C4-2B (cell line): ENCODE results near the gene SSR1.

ENCODE experiments used
- ZFX ChIP-seq: fragments of 450-650 bp; IDR thresholded peaks from 2 replicates; pipeline ENCODE4 v1.6.1; 2017
- TF ChIP-seq, protein P1 (sequence below): fragments of 450-650 bp; conservative IDR thresholded peaks from 2 replicates; pipeline ENCODE4 v1.5.1; 2017; ENCODE audit warnings: mild to moderate bottlenecking

GRCh38 chr6:7238900-7239589 is 74.0 kb downstream of the SSR1 start:
- TF ChIP-seq ZFX, result no peak
- TF ChIP-seq, protein P1, sequence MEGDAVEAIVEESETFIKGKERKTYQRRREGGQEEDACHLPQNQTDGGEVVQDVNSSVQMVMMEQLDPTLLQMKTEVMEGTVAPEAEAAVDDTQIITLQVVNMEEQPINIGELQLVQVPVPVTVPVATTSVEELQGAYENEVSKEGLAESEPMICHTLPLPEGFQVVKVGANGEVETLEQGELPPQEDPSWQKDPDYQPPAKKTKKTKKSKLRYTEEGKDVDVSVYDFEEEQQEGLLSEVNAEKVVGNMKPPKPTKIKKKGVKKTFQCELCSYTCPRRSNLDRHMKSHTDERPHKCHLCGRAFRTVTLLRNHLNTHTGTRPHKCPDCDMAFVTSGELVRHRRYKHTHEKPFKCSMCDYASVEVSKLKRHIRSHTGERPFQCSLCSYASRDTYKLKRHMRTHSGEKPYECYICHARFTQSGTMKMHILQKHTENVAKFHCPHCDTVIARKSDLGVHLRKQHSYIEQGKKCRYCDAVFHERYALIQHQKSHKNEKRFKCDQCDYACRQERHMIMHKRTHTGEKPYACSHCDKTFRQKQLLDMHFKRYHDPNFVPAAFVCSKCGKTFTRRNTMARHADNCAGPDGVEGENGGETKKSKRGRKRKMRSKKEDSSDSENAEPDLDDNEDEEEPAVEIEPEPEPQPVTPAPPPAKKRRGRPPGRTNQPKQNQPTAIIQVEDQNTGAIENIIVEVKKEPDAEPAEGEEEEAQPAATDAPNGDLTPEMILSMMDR, result peak; percentile 86
